ENCODE measurements around the gene RNPC3.
"Not testable (repeated sequence)": the region's sequence is repeated elsewhere in the genome, so short reads cannot be mapped to it uniquely, and the experiment has no call there.

The RNPC3 gene

GRCh38 chr1:103560427-103560826 lies 34.9 kb downstream of the RNPC3 start:
- ATAC-seq, result no peak

- ATAC-seq, result not testable (repeated sequence)
Observed at GRCh38 chr1:103561124-103561523, 35.6 kb downstream of the RNPC3 start.

GRCh38 chr1:103561643-103562395 lies 36.3 kb downstream of the RNPC3 start:
- no peak for ATAC-seq

- ATAC-seq, result no peak
Observed at GRCh38 chr1:103563056-103563455, 37.6 kb downstream of the RNPC3 start.

GRCh38 chr1:103569493-103569892 lies 44.0 kb downstream of the RNPC3 start:
- ATAC-seq, result no peak

- not testable (repeated sequence) for ATAC-seq
Observed at GRCh38 chr1:103571289-103571688, 45.8 kb downstream of the RNPC3 start, which contains the start of gene AMY2B. AMY2B (plus strand) TSS chr1:103571589; CDS start chr1:103571603, 14 bp downstream.

GRCh38 chr1:103576065-103576464 lies 50.6 kb downstream of the RNPC3 start:
- no peak for ATAC-seq

GRCh38 chr1:103576784-103577183 lies 51.3 kb downstream of the RNPC3 start:
- ATAC-seq, result not testable (repeated sequence)

GRCh38 chr1:103582464-103582863 lies 57.0 kb downstream of the RNPC3 start:
- ATAC-seq, result no peak

- no peak for ATAC-seq
Observed at GRCh38 chr1:103583887-103584286, 58.4 kb downstream of the RNPC3 start.

- ATAC-seq, result no peak
Observed at GRCh38 chr1:103584537-103584936, 59.0 kb downstream of the RNPC3 start.

GRCh38 chr1:103602740-103603139 lies 77.2 kb downstream of the RNPC3 start:
- not testable (repeated sequence) for ATAC-seq

Measured in activated CD4-positive, CD25-positive, alpha-beta regulatory T cell treated with anti-CD3 and anti-CD28 coated beads, Interleukin-2, amount 50 U/mL, for 24 hours (primary cell).